SK-N-MC (cell line): ENCODE data around the gene SNPH.

Experiments used
- EZH2 ChIP-seq: fragments of 200-600 bp; sonication (generic); IDR thresholded peaks from one replicate; pipeline ENCODE4 v1.6.1; 2017; ENCODE audit warnings: antibody characterized with exemption
- FOXP2 ChIP-seq: optimal IDR thresholded peaks from 2 replicates; pipeline ENCODE3; 2011; ENCODE audit warnings: mild to moderate bottlenecking, moderate library complexity; ENCODE audit not compliant: insufficient read depth; ENCODE audit errors: extremely low read length, control extremely low read depth
- POLR2AphosphoS5 ChIP-seq: IDR thresholded peaks from 2 replicates; pipeline ENCODE4 v1.6.1; 2012; ENCODE audit warnings: mild to moderate bottlenecking, low read depth, low read length, borderline replicate concordance

DNA sequence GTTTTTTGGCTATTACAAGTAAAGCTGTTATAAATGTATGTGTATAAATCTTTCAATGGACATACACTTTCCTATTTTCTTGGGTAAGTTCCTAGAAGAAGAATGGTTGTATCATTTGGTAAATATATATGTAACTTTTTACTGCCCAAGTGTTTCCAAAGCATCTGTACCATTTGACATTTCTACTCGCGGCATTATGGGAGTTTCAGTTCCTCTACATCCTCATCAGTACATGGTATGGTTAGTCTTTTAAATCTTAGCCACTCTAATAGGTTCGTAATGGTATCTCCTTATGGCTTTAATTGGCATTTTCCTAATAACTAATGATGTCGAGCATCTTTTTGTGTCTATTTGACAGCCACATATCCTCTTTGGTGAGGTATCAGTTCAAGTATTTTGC, 12.9 kb downstream of the SNPH start:
- no peak for TF ChIP-seq EZH2
- TF ChIP-seq POLR2AphosphoS5, result no peak
- TF ChIP-seq FOXP2, result no peak
